Peyer's patch (tissue), 4 donors: ENCODE measurements around the gene VASH1. TPM values are rescaled to one million over a fixed set of nuclear protein-coding genes. Genes with fewer than 3 reads are reported as not detected.

Experiments
- DNase-seq, 3 donors: peaks; one replicate each; pipeline ENCODE4 v3.0.0-alpha.2; 2017 to 2019
- H3K27ac ChIP-seq, 4 donors: fragments of 200-600 bp; sonication (generic); one replicate each; pipeline ENCODE4 v1.5.1; 2016 to 2019
- H3K27me3 ChIP-seq, 2 donors: fragments of 200-600 bp; sonication (generic); one replicate each; pipeline ENCODE4 v1.5.1; 2019
- H3K36me3 ChIP-seq, 3 donors: fragments of 200-600 bp; sonication (generic); one replicate each; pipeline ENCODE4 v1.5.1; 2016 to 2019
- H3K4me1 ChIP-seq, 4 donors: fragments of 200-600 bp; sonication (generic); one replicate each; pipeline ENCODE4 v1.5.1; 2016 to 2019
- H3K4me3 ChIP-seq, 4 donors: fragments of 200-600 bp; sonication (generic); 1 replicate in 3 of 4; 2 replicates in 1 of 4; pipeline ENCODE4 v1.5.1; 2016 to 2019; ENCODE audit warnings: mild to moderate bottlenecking in 1 of 4
- H3K9me3 ChIP-seq, 4 donors: fragments of 200-600 bp; sonication (generic); one replicate each; pipeline ENCODE4 v1.5.1; 2016 to 2019; ENCODE audit warnings: mild to moderate bottlenecking in 1 of 4
- POLR2A ChIP-seq, 2 donors: fragments of 450-650 bp; IDR thresholded peaks; one replicate each; pipeline ENCODE4 v1.5.1; 2017; ENCODE audit warnings: antibody characterized with exemption in 2 of 2, mild to moderate bottlenecking in 2 of 2, moderate library complexity in 2 of 2
- total RNA-seq, 4 donors: library from RNA; depleted of rRNA; stranded (reverse); fragments of >200 nt; gene quantifications; one replicate each; pipeline ENCODE4 v1.1.0, GENCODE V29; 2016
- TF ChIP-seq, protein P1 (sequence below), 6 experiments: fragments of 450-650 bp in 4 of 6; fragments of 200-600 bp in 2 of 6; sonication (generic) in 1 of 6; IDR thresholded peaks; one replicate each; pipeline ENCODE4 v1.5.1; 2017 to 2019; ENCODE audit warnings: antibody characterized with exemption in 6 of 6, mild to moderate bottlenecking in 3 of 6, moderate library complexity in 1 of 6

VASH1 gene
- total RNA-seq, 4 donors from 2014 or later, result 1.6 to 33.0 (median 3.2) TPM

DNA sequence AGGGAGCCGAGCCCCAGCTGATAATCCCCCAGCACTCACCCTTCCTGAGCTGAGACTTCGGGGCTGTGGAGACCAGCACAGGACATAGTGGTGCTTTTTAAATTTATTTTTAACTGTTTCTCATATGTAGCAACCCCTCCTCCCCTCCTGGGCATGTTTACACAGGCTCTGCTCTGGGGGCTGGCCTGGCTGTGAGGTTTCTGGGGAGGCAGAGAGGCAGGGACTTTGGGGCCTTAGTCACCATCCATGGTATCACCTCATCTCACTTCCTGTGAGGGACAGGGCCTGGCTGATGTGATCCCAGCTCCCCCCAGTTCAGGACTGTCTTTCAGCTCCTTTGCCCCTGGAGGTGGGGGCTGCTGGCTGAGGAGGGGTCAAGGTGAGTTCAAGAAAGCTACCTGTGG lies 20.4 kb downstream of the VASH1 start:
- Histone ChIP-seq H3K36me3 (peaks cover 0 to 5% (median 0%) of the 10 kb centered on the region in 3 donors), H3K4me1 (peaks cover 0 to 23% (median 0%) of the 10 kb centered on the region in 4 donors), H3K27me3 (no peaks in the 10 kb centered on the region), H3K4me3 (no peak overlapping the region), H3K27ac (peak overlapping the region in 2 of 4 donors; percentile 1 to 30), H3K9me3 (no peaks in the 10 kb centered on the region)
- TF ChIP-seq, protein P1, sequence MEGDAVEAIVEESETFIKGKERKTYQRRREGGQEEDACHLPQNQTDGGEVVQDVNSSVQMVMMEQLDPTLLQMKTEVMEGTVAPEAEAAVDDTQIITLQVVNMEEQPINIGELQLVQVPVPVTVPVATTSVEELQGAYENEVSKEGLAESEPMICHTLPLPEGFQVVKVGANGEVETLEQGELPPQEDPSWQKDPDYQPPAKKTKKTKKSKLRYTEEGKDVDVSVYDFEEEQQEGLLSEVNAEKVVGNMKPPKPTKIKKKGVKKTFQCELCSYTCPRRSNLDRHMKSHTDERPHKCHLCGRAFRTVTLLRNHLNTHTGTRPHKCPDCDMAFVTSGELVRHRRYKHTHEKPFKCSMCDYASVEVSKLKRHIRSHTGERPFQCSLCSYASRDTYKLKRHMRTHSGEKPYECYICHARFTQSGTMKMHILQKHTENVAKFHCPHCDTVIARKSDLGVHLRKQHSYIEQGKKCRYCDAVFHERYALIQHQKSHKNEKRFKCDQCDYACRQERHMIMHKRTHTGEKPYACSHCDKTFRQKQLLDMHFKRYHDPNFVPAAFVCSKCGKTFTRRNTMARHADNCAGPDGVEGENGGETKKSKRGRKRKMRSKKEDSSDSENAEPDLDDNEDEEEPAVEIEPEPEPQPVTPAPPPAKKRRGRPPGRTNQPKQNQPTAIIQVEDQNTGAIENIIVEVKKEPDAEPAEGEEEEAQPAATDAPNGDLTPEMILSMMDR (IDR thresholded peaks at IDR 0.05), result no peak
- TF ChIP-seq POLR2A (IDR thresholded peaks at IDR 0.05), result no peak
- DNase-seq, result no peak

GRCh38 chr14:76782115-76782884 lies 21.0 kb downstream of the VASH1 start:
- Histone ChIP-seq H3K27me3 (no peaks in the 10 kb centered on the region), H3K9me3 (no peaks in the 10 kb centered on the region), H3K27ac (peak overlapping the region in 1 of 4 donors; percentile 30), H3K36me3 (peaks cover 0 to 11% (median 0%) of the 10 kb centered on the region in 3 donors), H3K4me1 (peaks cover 0 to 23% (median 0%) of the 10 kb centered on the region in 4 donors), H3K4me3 (no peak overlapping the region)
- TF ChIP-seq POLR2A (IDR thresholded peaks at IDR 0.05), result no peak
- TF ChIP-seq, protein P1 (IDR thresholded peaks at IDR 0.05), result no peak
- no peak for DNase-seq

DNA sequence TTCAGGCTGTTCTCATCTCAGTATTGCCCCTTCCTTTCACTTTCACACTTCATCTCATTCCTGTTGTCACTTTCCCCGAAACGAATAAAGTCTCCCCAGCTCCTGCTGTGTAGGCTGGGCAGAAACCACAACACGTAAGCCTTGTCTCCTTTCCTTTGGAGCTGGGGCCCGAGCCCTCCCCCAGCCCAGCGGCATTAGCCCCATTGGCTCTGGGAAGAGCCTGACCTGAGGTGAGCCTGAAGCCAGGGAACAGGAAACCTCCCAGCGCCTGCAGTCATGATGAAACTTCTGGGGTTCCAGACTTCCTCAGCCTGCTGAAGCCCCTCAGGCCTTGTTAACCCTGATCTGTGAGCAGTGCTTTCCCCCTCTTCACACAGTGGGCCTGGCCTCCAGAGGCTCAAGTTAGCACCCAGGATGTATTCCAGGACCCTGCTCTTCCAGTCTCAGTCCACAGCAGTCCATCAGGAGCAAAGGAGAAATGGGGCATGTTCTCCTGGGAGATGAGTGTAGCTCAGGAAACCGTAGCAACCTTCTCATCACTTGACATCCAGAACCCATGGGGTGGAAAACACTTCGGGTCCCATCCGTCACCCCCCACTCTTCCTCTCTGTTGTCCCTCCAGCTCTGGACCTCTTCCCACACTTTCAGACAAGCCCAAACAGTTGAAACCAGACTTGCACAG lies 21.8 kb downstream of the VASH1 start:
- peak overlapping the region in 3 of 4 donors; percentile 12 to 31 (median 25) for H3K27ac ChIP-seq

GRCh38 chr14:76784266-76784874 lies 23.1 kb downstream of the VASH1 start:
- no peak for DNase-seq
- no peak overlapping the region for H3K4me3 ChIP-seq
- H3K27me3 ChIP-seq, result no peaks in the 10 kb centered on the region
- TF ChIP-seq, protein P1 (IDR thresholded peaks at IDR 0.05), result no peak
- no peak for TF ChIP-seq POLR2A (IDR thresholded peaks at IDR 0.05)
- no peaks in the 10 kb centered on the region for H3K9me3 ChIP-seq
- H3K36me3 ChIP-seq, result peaks cover 0 to 23% (median 0%) of the 10 kb centered on the region in 3 donors
- no peak overlapping the region for H3K27ac ChIP-seq
- peaks cover 0 to 23% (median 0%) of the 10 kb centered on the region in 4 donors for H3K4me1 ChIP-seq

More for the DNA sequence above, 21.8 kb downstream of the VASH1 start:
- Histone ChIP-seq H3K9me3 (no peaks in the 10 kb centered on the region), H3K4me1 (peaks cover 0 to 23% (median 0%) of the 10 kb centered on the region in 4 donors), H3K27me3 (no peaks in the 10 kb centered on the region), H3K4me3 (no peak overlapping the region), H3K36me3 (peaks cover 0 to 11% (median 0%) of the 10 kb centered on the region in 3 donors)
- DNase-seq, result no peak
- TF ChIP-seq, protein P1 (IDR thresholded peaks at IDR 0.05), result no peak
- TF ChIP-seq POLR2A (IDR thresholded peaks at IDR 0.05), result no peak

- no peak overlapping the region for H3K27ac ChIP-seq
- peaks cover 0 to 27% (median 0%) of the 10 kb centered on the region in 3 donors for H3K36me3 ChIP-seq
- no peaks in the 10 kb centered on the region for H3K9me3 ChIP-seq
- DNase-seq, result peak in 2 of 3 donors; percentile 62 to 81
- H3K27me3 ChIP-seq, result no peaks in the 10 kb centered on the region
- no peak overlapping the region for H3K4me3 ChIP-seq
- TF ChIP-seq POLR2A (IDR thresholded peaks at IDR 0.05), result no peak
- TF ChIP-seq, protein P1 (IDR thresholded peaks at IDR 0.05), result peak; percentile 33 to 70 (median 60)
- H3K4me1 ChIP-seq, result peaks cover 0 to 23% (median 0%) of the 10 kb centered on the region in 4 donors
These were observed 23.6 kb downstream of the VASH1 start for GRCh38 chr14:76784881-76785280.
